ENCODE results near the gene MRRF. TPM values are rescaled to one million over a fixed set of nuclear protein-coding genes. Genes with fewer than 3 reads are reported as not detected.
A peak's percentile ranks its signal among the peaks of the same experiment; 100 is the strongest.

Gene MRRF
- 22.5 TPM for polyA plus RNA-seq (2013, experiment 1 of 2; ENCODE audit: insufficient read length)
- 19.1 TPM for polyA plus RNA-seq (2013, experiment 2 of 2; ENCODE audit: insufficient read length)

GRCh38 chr9:122264360-122265148, at the start of gene MRRF, which contains the start of gene RBM18:
TSS of gene MRRF (plus strand) at chr9:122264882. CDS start at chr9:122270892, 6,010 bp downstream.
TSS of gene RBM18 (minus strand) at chr9:122264840. CDS start at chr9:122261492, 3,348 bp downstream.
- DNase-seq, result peak; percentile 88

GRCh38 chr9:122215663-122216062, 49.0 kb upstream of the MRRF start:
- DNase-seq, result no peak

- no peak for DNase-seq
Observed at GRCh38 chr9:122216138-122216797, 48.4 kb upstream of the MRRF start.

- no peak for DNase-seq
Observed at GRCh38 chr9:122216798-122217418, 47.8 kb upstream of the MRRF start.

- no peak for DNase-seq
Observed at GRCh38 chr9:122217640-122218039, 47.0 kb upstream of the MRRF start.

GRCh38 chr9:122218071-122218934, 46.4 kb upstream of the MRRF start:
- no peak for DNase-seq

- DNase-seq, result no peak
Observed at GRCh38 chr9:122218935-122219855, 45.5 kb upstream of the MRRF start.

- no peak for DNase-seq
Observed at GRCh38 chr9:122219856-122220672, 44.6 kb upstream of the MRRF start.

- no peak for DNase-seq
Observed at GRCh38 chr9:122220673-122221182, 44.0 kb upstream of the MRRF start.

GRCh38 chr9:122221183-122221811, 43.4 kb upstream of the MRRF start:
- no peak for DNase-seq

GRCh38 chr9:122222791-122223190, 41.9 kb upstream of the MRRF start:
- DNase-seq, result no peak

- no peak for DNase-seq
Observed at GRCh38 chr9:122223435-122223834, 41.2 kb upstream of the MRRF start.

GRCh38 chr9:122225312-122226141, 39.2 kb upstream of the MRRF start:
- no peak for DNase-seq

- no peak for DNase-seq
Observed at GRCh38 chr9:122226142-122226757, 38.4 kb upstream of the MRRF start.

GRCh38 chr9:122226758-122227574, 37.7 kb upstream of the MRRF start:
- no peak for DNase-seq

- DNase-seq, result no peak
Observed at GRCh38 chr9:122227575-122227900, 37.1 kb upstream of the MRRF start.

- no peak for DNase-seq
Observed at GRCh38 chr9:122228191-122228567, 36.5 kb upstream of the MRRF start.
